Neural cell (in vitro differentiated cells): ENCODE data around the gene CMTR2. TPM values are rescaled to one million over a fixed set of nuclear protein-coding genes. Genes with fewer than 3 reads are reported as not detected.
A peak's percentile ranks its signal among the peaks of the same experiment; 100 is the strongest.

Experiments used
- H2AFZ ChIP-seq: fragments of 200-600, 300-800 bp; sonication (generic), shearing (Covaris generic); 2 replicates; pipeline ENCODE4 v1.6.0; 2014; ENCODE audit warnings: low read depth, mild to moderate bottlenecking, antibody characterized with exemption, low read length, moderate library complexity
- H3F3A ChIP-seq: fragments of 200-600 bp; shearing (Covaris generic); 2 replicates; pipeline ENCODE4 v1.6.1; 2016; ENCODE audit warnings: mild to moderate bottlenecking, moderate library complexity, mixed read lengths, antibody characterized with exemption, low read length; ENCODE audit not compliant: insufficient read depth, poor library complexity, severe bottlenecking
- H3K27ac ChIP-seq: fragments of 200-600, 300-800 bp; sonication (generic), shearing (Covaris generic); 2 replicates; pipeline ENCODE4 v1.5.1; 2014; ENCODE audit warnings: mild to moderate bottlenecking, low read length, moderate library complexity
- H3K27me3 ChIP-seq: fragments of 300-800, 200-600 bp; sonication (generic), shearing (Covaris generic); 2 replicates; pipeline ENCODE4 v1.6.0; 2014; ENCODE audit warnings: mild to moderate bottlenecking, low read depth, low read length, moderate library complexity; ENCODE audit not compliant: insufficient read depth
- H3K36me3 ChIP-seq: fragments of 300-800, 200-600 bp; sonication (generic), shearing (Covaris generic); 2 replicates; pipeline ENCODE4 v1.5.1; 2014; ENCODE audit warnings: mild to moderate bottlenecking, antibody characterized with exemption, low read length, moderate library complexity; ENCODE audit not compliant: insufficient read depth
- H3K4me2 ChIP-seq: fragments of 300-800, 200-600 bp; sonication (generic), shearing (Covaris generic); 2 replicates; pipeline ENCODE4 v1.6.0; 2014; ENCODE audit warnings: mild to moderate bottlenecking, low read length
- H3K4me3 ChIP-seq: fragments of 300-800, 200-600 bp; sonication (generic), shearing (Covaris generic); 2 replicates; pipeline ENCODE4 v1.5.1; 2014; ENCODE audit warnings: mild to moderate bottlenecking, low read length, moderate library complexity
- H3K79me2 ChIP-seq: fragments of 200-600 bp; shearing (Covaris generic); replicated peaks from 2 replicates; pipeline ENCODE4 v1.6.0; 2014; ENCODE audit warnings: mild to moderate bottlenecking, low read length, moderate library complexity; ENCODE audit not compliant: insufficient read depth
- H3K9ac ChIP-seq: fragments of 300-800, 200-600 bp; sonication (generic), shearing (Covaris generic); 2 replicates; pipeline ENCODE4 v1.6.1; 2016; ENCODE audit warnings: mild to moderate bottlenecking, low read length, mixed read lengths
- H3K9me2 ChIP-seq: fragments of 200-600 bp; shearing (Covaris generic); 2 replicates; pipeline ENCODE4 v1.6.1; 2016; ENCODE audit warnings: mild to moderate bottlenecking, low read length, mixed read lengths; ENCODE audit not compliant: insufficient read depth
- H3K9me3 ChIP-seq: fragments of 200-600, 300-800 bp; sonication (generic), shearing (Covaris generic); 2 replicates; pipeline ENCODE4 v1.6.1; 2016; ENCODE audit warnings: mild to moderate bottlenecking, mixed run types, low read length, moderate library complexity, mixed read lengths
- H4K20me1 ChIP-seq: fragments of 200-600 bp; shearing (Covaris generic); 2 replicates; pipeline ENCODE4 v1.6.1; 2016; ENCODE audit warnings: mild to moderate bottlenecking, mixed run types; ENCODE audit not compliant: insufficient read depth
- CTCF ChIP-seq: fragments of 450-650 bp; IDR thresholded peaks from 2 replicates; pipeline ENCODE4 v1.5.1; 2014; ENCODE audit warnings: antibody characterized with exemption, mild to moderate bottlenecking, moderate library complexity; ENCODE audit not compliant: poor library complexity, severe bottlenecking
- EP300 ChIP-seq: fragments of 450-650 bp; conservative IDR thresholded peaks from 2 replicates; pipeline ENCODE4 v1.6.1; 2014; ENCODE audit warnings: antibody characterized with exemption, mild to moderate bottlenecking, moderate library complexity; ENCODE audit not compliant: poor library complexity, severe bottlenecking
- EZH2 ChIP-seq: fragments of 200-600, 300-800 bp; shearing (Covaris generic), sonication (generic); IDR thresholded peaks from 2 replicates; pipeline ENCODE4 v1.6.1; 2014; ENCODE audit warnings: antibody characterized with exemption, low read length, borderline replicate concordance, mild to moderate bottlenecking; ENCODE audit not compliant: insufficient read depth, poor library complexity, severe bottlenecking
- MXI1 ChIP-seq: fragments of 450-650 bp; conservative IDR thresholded peaks from 2 replicates; pipeline ENCODE4 v1.6.1; 2014; ENCODE audit warnings: antibody characterized with exemption, mild to moderate bottlenecking; ENCODE audit not compliant: poor library complexity, severe bottlenecking
- POLR2AphosphoS5 ChIP-seq: IDR thresholded peaks from 2 replicates; pipeline ENCODE4 v1.6.1; 2012
- RAD21 ChIP-seq: fragments of 450-650 bp; conservative IDR thresholded peaks from 2 replicates; pipeline ENCODE4 v1.6.1; 2014; ENCODE audit warnings: antibody characterized with exemption, mild to moderate bottlenecking, moderate library complexity
- REST ChIP-seq: IDR thresholded peaks from 2 replicates; pipeline ENCODE4 v1.6.1; 2012; ENCODE audit warnings: borderline replicate concordance
- SMC3 ChIP-seq: fragments of 450-650 bp; conservative IDR thresholded peaks from 2 replicates; pipeline ENCODE4 v1.6.1; 2014; ENCODE audit warnings: antibody characterized with exemption, mild to moderate bottlenecking, moderate library complexity; ENCODE audit not compliant: poor library complexity
- TAF1 ChIP-seq: IDR thresholded peaks from 2 replicates; pipeline ENCODE4 v1.6.1; 2012; ENCODE audit warnings: low read depth
- polyA plus RNA-seq: library from polyadenylated mRNA; depleted of rRNA; stranded (reverse); fragments of >200 nt; gene quantifications from 2 replicates; pipeline ENCODE4 v1.2.3, GENCODE V29; 2014

Gene CMTR2
- polyA plus RNA-seq, 1 donor from 2014 or later, result 46.9 TPM

GRCh38 chr16:71287454-71287853 lies 1.7 kb downstream of the CMTR2 start:
- no peaks in the 10 kb centered on the region for H4K20me1 ChIP-seq
- H3K27me3 ChIP-seq, result no peaks in the 10 kb centered on the region
- H3K9me2 ChIP-seq, result no peaks in the 10 kb centered on the region
- TF ChIP-seq REST (no peak), SMC3 (no peak), TAF1 (no peak), EZH2 (no peak), POLR2AphosphoS5 (no peak), MXI1 (no peak), EP300 (no peak), RAD21 (no peak), CTCF (no peak)
- H3K79me2 ChIP-seq, result peaks cover 17% of the 10 kb centered on the region
- no peak overlapping the region for H3K27ac ChIP-seq
- peak overlapping the region; percentile 98 for H3K4me2 ChIP-seq
- H3K9me3 ChIP-seq, result no peaks in the 10 kb centered on the region
- H3F3A ChIP-seq, result no peaks in the 10 kb centered on the region
- H3K9ac ChIP-seq, result no peak overlapping the region
- H3K36me3 ChIP-seq, result peaks cover 8% of the 10 kb centered on the region
- no peak overlapping the region for H2AFZ ChIP-seq
- H3K4me3 ChIP-seq, result peak overlapping the region; percentile 92

GRCh38 chr16:71283612-71284011 lies 5.6 kb downstream of the CMTR2 start:
- TF ChIP-seq CTCF (no peak), EZH2 (no peak), TAF1 (no peak), MXI1 (no peak), RAD21 (no peak), POLR2AphosphoS5 (no peak), REST (no peak), SMC3 (no peak), EP300 (no peak)
- Histone ChIP-seq H3K4me3 (no peak overlapping the region), H3K27ac (no peak overlapping the region), H3K9me2 (no peaks in the 10 kb centered on the region), H3K79me2 (peaks cover 14% of the 10 kb centered on the region), H3K36me3 (peaks cover 8% of the 10 kb centered on the region), H3K27me3 (no peaks in the 10 kb centered on the region), H3K9me3 (no peaks in the 10 kb centered on the region), H2AFZ (no peak overlapping the region), H4K20me1 (no peaks in the 10 kb centered on the region), H3F3A (no peaks in the 10 kb centered on the region), H3K4me2 (no peak overlapping the region), H3K9ac (no peak overlapping the region)
